ENCODE measurements around the gene ACTMAP.

DNA sequence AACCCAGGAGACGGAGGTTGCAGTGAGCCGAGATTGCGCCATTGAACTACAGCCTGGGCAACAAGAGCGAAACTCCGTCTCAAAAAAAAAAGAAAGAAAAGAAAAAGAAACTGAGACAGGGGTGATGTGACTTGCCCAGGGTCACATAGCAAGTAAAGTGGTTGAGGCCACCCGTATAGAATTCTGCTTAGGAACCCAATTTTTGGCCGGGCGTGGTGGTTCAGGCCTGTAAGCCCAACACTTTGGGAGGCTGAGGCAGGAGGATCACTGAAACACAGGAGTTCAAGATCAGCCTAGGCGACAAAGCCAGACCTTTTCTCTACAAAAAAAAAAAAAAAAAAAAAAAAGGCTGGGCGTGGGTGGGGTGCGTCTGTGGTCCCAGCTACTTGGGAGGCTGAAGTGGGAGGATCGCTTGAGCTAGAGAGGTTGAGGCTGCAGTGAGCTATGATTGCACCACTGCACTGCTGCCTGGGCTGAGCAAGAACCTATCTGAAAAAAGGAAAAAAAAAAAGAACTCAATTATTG lies 2.0 kb upstream of the ACTMAP start:
- TF ChIP-seq POLR2AphosphoS5 (IDR thresholded peaks at IDR 0.05; ENCODE audit: low read depth, low read length) = no peak
- TF ChIP-seq TAF1 (IDR thresholded peaks at IDR 0.05; ENCODE audit: borderline replicate concordance, low read depth, low read length) = no peak
- no peak for TF ChIP-seq POLR2A (IDR thresholded peaks at IDR 0.05; ENCODE audit: low read depth, low read length)

All from GM12892 (cell line).